ENCODE data around the gene PRMT3.

DNA sequence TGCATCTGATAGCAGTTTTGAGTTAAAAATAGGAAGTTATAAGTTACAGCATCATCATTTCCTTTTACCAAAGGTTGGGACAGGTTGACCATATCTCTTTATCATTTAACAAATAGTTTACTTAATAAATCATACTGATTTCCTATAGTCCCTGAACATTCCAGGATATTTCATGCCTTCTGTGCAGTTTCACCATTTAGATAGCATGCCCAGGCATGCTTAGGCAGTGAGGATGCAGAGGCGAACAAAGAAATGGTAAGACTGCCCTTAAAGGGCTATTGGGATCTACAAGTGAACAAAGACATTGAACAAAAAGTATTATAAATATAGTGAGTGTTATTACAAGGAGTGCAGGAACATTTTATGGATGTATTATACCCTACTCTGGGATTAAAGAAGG lies 96.4 kb downstream of the PRMT3 start:
- TF ChIP-seq, protein P1, sequence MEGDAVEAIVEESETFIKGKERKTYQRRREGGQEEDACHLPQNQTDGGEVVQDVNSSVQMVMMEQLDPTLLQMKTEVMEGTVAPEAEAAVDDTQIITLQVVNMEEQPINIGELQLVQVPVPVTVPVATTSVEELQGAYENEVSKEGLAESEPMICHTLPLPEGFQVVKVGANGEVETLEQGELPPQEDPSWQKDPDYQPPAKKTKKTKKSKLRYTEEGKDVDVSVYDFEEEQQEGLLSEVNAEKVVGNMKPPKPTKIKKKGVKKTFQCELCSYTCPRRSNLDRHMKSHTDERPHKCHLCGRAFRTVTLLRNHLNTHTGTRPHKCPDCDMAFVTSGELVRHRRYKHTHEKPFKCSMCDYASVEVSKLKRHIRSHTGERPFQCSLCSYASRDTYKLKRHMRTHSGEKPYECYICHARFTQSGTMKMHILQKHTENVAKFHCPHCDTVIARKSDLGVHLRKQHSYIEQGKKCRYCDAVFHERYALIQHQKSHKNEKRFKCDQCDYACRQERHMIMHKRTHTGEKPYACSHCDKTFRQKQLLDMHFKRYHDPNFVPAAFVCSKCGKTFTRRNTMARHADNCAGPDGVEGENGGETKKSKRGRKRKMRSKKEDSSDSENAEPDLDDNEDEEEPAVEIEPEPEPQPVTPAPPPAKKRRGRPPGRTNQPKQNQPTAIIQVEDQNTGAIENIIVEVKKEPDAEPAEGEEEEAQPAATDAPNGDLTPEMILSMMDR (IDR thresholded peaks at IDR 0.05; ENCODE audit: extremely low read depth in 1 of 2, insufficient read depth in 1 of 2, low read depth in 1 of 2, low read length in 2 of 2), result no peak
- TF ChIP-seq POLR2A (IDR thresholded peaks at IDR 0.05; ENCODE audit: low read depth, low read length) (no peak), POLR2AphosphoS5 (IDR thresholded peaks at IDR 0.05; ENCODE audit: insufficient read depth, low read depth, low read length) (no peak), EZH2 (IDR thresholded peaks at IDR 0.05; ENCODE audit: borderline replicate concordance, low read depth, low read length, severe bottlenecking) (no peak), MYC (IDR thresholded peaks at IDR 0.05; ENCODE audit: low read depth, low read length) (no peak), JUN (IDR thresholded peaks at IDR 0.05; ENCODE audit: borderline replicate concordance, insufficient read depth, insufficient read length, low read depth) (no peak), FOS (IDR thresholded peaks at IDR 0.05; ENCODE audit: borderline replicate concordance, insufficient read depth, low read length) (no peak), GATA2 (IDR thresholded peaks at IDR 0.05; ENCODE audit: insufficient read depth, insufficient read length, low read depth, low read length) (no peak)
- TF ChIP-seq, protein P2, sequence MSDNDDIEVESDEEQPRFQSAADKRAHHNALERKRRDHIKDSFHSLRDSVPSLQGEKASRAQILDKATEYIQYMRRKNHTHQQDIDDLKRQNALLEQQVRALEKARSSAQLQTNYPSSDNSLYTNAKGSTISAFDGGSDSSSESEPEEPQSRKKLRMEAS (IDR thresholded peaks at IDR 0.05; ENCODE audit: insufficient read depth, insufficient read length), result no peak
